ENCODE data around the gene KIN. TPM values are rescaled to one million over a fixed set of nuclear protein-coding genes. Genes with fewer than 3 reads are reported as not detected.

KIN gene
- total and polyA plus RNA-seq, 11 donors = 2.5 to 10.7 (median 5.7) TPM

DNA sequence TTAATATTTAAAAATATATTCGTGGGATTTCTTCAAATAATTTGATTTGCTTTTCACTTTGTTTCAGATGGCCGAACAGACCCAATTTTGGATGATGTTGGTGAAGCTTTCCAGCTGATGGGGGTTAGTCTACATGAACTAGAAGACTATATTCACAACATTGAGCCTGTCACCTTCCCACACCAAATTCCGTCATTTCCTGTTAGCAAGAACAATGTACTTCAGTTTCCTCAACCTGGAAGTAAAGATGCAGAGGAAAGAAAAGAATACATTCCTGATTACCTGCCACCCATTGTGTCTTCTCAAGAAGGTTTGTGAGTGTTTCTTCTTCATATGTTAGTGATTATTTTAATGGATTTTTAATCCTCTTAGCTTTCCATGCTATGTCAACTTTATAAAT lies 36.5 kb upstream of the KIN start:
- no peaks in the 10 kb centered on the region for H3K27me3 ChIP-seq
- intact Hi-C loops (cut with DNase I) = no loop called here
- WGBS, 4 donors = 79 to 86% (median 84%) methylated on average over 3 of the region's 3 CpGs
- H3K36me3 ChIP-seq = peaks cover 0 to 68% (median 41%) of the 10 kb centered on the region in 9 donors
- H3K27ac ChIP-seq = no peak overlapping the region
- TF ChIP-seq, protein P1, sequence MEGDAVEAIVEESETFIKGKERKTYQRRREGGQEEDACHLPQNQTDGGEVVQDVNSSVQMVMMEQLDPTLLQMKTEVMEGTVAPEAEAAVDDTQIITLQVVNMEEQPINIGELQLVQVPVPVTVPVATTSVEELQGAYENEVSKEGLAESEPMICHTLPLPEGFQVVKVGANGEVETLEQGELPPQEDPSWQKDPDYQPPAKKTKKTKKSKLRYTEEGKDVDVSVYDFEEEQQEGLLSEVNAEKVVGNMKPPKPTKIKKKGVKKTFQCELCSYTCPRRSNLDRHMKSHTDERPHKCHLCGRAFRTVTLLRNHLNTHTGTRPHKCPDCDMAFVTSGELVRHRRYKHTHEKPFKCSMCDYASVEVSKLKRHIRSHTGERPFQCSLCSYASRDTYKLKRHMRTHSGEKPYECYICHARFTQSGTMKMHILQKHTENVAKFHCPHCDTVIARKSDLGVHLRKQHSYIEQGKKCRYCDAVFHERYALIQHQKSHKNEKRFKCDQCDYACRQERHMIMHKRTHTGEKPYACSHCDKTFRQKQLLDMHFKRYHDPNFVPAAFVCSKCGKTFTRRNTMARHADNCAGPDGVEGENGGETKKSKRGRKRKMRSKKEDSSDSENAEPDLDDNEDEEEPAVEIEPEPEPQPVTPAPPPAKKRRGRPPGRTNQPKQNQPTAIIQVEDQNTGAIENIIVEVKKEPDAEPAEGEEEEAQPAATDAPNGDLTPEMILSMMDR (IDR thresholded peaks at IDR 0.05) = no peak
- no peaks in the 10 kb centered on the region for H3K9me3 ChIP-seq
- H3K4me3 ChIP-seq = no peak overlapping the region
- ATAC-seq (no peak), DNase-seq (no peak)
- H3K4me1 ChIP-seq = peaks cover 4 to 34% (median 15%) of the 10 kb centered on the region in 12 donors

DNA sequence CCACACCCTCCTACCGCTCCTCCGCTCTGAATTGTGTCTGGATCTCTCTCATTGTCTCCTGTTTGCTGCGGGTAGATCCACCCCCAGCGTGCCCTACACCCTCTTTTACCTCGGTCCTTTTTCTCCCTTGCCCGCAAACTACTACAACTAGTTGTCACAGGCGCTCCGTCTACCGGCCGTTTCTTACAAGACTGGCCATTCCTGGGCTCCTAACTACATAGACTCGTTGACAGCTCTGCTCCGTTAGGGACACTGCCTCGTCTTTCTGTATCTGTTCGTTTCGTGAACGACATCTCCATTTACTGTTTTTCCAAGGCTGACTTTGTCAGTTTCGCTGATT lies 31.3 kb upstream of the KIN start:
- Histone ChIP-seq H3K9me3 (no peaks in the 10 kb centered on the region), H3K4me1 (peaks cover 4 to 29% (median 18%) of the 10 kb centered on the region in 12 donors), H3K27ac (peak overlapping the region in 9 of 12 donors; percentile 45 to 84 (median 78)), H3K36me3 (peaks cover 0 to 29% (median 6%) of the 10 kb centered on the region in 9 donors), H3K4me3 (peak overlapping the region; percentile 84 to 99 (median 95)), H3K27me3 (no peaks in the 10 kb centered on the region)
- TF ChIP-seq POLR2A (IDR thresholded peaks at IDR 0.05) = no peak
- TF ChIP-seq, protein P1 (IDR thresholded peaks at IDR 0.05) = peak in 4 of 12 donors; percentile 23 to 49 (median 44)
- DNase-seq (peak in 4 of 5 donors; percentile 16 to 42 (median 29)), ATAC-seq (peak; percentile 61 to 76 (median 66))
- WGBS, 4 donors = 0 to 1% (median 0%) methylated on average over 17 of the region's 17 CpGs
- intact Hi-C loops (cut with DNase I) = loop anchor here in 4 of 10 donors (2.0 kb wide), 1 partner anchor 30 kb away; the partner anchor contains the start of gene ATP5F1C (in 4 of the 4)

DNA sequence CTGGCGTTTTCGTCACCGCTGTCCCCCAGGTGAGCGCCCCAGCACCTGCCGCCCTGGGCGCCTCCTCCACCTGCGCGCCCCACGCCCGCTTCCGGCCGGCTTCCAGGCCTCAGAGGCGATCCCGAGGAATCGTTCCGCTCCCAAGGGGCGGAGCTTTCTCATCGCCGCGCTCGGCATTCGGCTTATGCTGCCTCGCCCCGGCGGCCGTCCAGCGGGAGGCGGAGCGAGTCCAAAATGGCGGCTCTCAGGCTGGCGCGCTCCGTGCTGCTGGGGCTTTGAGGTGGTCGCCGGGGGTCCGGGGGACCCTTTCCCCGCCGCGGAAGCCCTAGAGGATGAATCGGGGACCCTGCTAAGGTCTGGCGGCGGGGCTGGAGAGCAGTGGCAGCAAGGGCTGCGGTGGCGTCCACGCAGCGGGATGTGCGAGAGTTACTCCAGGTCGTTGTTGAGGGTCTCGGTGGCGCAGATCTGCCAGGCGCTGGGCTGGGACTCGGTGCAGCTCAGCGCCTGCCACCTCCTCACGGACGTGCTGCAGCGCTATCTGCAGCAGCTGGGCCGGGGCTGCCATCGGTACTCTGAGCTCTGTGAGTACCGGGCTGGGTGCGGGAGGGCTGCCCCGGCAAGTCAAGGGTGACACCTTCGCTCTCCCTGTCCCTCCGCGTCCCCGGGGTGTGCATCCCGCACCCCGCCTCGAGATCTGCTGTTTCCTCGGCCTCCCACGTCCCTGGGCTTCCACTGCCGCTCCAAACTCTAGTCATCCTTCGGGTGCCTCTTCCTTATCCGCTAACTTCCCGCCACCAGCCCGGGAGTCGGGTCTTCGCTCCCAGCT lies 30.7 kb upstream of the KIN start, which contains the start of gene TAF3:
Gene TAF3 (plus strand): TSS at position 211 of the 826 bp plus-strand sequence. CDS start 205 bp downstream, at position 416.
- H3K27ac ChIP-seq = peak within 1 kb of the TSS in 10 of 12 donors; percentile 45 to 84 (median 77)
- WGBS, 4 donors = 0 to 1% (median 0%) methylated on average over 38 to 77 of the region's 77 CpGs
- ATAC-seq (peak; percentile 79 to 93 (median 90)), DNase-seq (peak; percentile 92 to 96 (median 93))
- TF ChIP-seq, protein P1 (IDR thresholded peaks at IDR 0.05) = no peak
- peak in 1 of 2 donors; percentile 67 for TF ChIP-seq POLR2A (IDR thresholded peaks at IDR 0.05)
- no peaks in the 10 kb centered on the region for H3K27me3 ChIP-seq
- peaks cover 0 to 29% (median 6%) of the 10 kb centered on the region in 9 donors for H3K36me3 ChIP-seq
- H3K4me3 ChIP-seq = peak within 1 kb of the TSS; percentile 84 to 99 (median 95)
- H3K9me3 ChIP-seq = no peaks in the 10 kb centered on the region
- intact Hi-C loops (cut with DNase I) = loop anchor here in 4 of 10 donors (2.0 kb wide), 1 partner anchor 30 kb away; the partner anchor contains the start of gene ATP5F1C (in 4 of the 4)
- H3K4me1 ChIP-seq = peaks cover 4 to 29% (median 18%) of the 10 kb centered on the region in 12 donors

DNA sequence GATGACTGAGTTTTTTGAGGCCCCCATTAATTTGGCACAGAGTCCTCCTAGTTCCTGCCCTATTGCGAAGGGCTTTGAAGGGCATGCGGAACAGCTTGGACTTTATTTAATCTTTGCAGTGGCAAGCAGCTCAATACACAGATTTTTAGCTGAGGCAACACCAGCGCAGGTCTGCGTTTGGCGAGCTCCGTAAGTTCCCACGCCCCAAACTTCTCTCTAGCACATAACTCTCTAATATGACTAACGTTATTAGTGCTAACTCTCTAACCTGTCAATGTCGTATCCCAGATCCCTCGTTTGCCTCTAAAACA lies 30.1 kb upstream of the KIN start:
- H3K36me3 ChIP-seq = peaks cover 0 to 24% (median 5%) of the 10 kb centered on the region in 9 donors
- no peaks in the 10 kb centered on the region for H3K27me3 ChIP-seq
- no peak for ATAC-seq
- H3K4me1 ChIP-seq = peaks cover 4 to 29% (median 18%) of the 10 kb centered on the region in 12 donors
- TF ChIP-seq, protein P1 (IDR thresholded peaks at IDR 0.05) = no peak
- no peak for TF ChIP-seq POLR2A (IDR thresholded peaks at IDR 0.05)
- H3K27ac ChIP-seq = peak overlapping the region in 8 of 12 donors; percentile 45 to 84 (median 79)
- H3K9me3 ChIP-seq = no peaks in the 10 kb centered on the region
- H3K4me3 ChIP-seq = peak overlapping the region; percentile 84 to 99 (median 95)
- no peak for DNase-seq
- 1 to 3% (median 2%) methylated on average over 10 of the region's 10 CpGs for WGBS, 4 donors
- intact Hi-C loops (cut with DNase I) = loop anchor here in 5 of 10 donors (2.0 kb wide), 2 partner anchors 21 to 29 kb away; partner anchors contain the start of gene ATP5F1C (in 4 of the 5)

Measured in heart left ventricle (tissue), 16 donors.